HCT116 (cell line): Measurements from ENCODE around the gene BOLA3. TPM values are rescaled to one million over a fixed set of nuclear protein-coding genes. Genes with fewer than 3 reads are reported as not detected.
A peak's percentile ranks its signal among the peaks of the same experiment; 100 is the strongest.

ENCODE experiments used
- ATAC-seq: fragments of 200-7000 bp; cut with Tn5 transposase; 2 replicates; pipeline ENCODE4 v1.9.1; 2020; ENCODE audit warnings: mild to moderate bottlenecking, moderate library complexity
- BruUV-seq: library from RNA; stranded (reverse); fragments of 400-500 nt; replicated peaks from 2 replicates; lab custom pipeline; 2021; lab: Mats Ljungman, UMichigan
- CTCF ChIA-PET: fragments of 300-600 bp; sonication (Branson Sonifier 250); formaldehyde crosslinking; loops from one replicate; lab custom pipeline; 2021; ENCODE audit warnings: antibody characterized with exemption; lab: Charles Lee
- POLR2A ChIA-PET: fragments of 300-600, 350-600 bp; sonication (Branson Sonifier 250); formaldehyde crosslinking; loops from one replicate; lab custom pipeline; 2021; ENCODE audit warnings: antibody characterized with exemption; lab: Charles Lee
- RAD21 ChIA-PET, 2 experiments: fragments of 300-600 bp; sonication (Branson Sonifier 250); formaldehyde crosslinking; loops; one replicate each; lab custom pipeline; 2023; ENCODE audit warnings: low total read pairs in 2 of 2; ENCODE audit not compliant: uncharacterized antibody in 2 of 2, unreplicated experiment in 2 of 2, low non-redundant PET in 1 of 2; lab: Charles Lee
- DNase-seq: peaks from one replicate; pipeline ENCODE4 v3.0.0-alpha.2; 2010; ENCODE audit warnings: low read depth, low spot score
- H2AFZ ChIP-seq: fragments of 200-600 bp; shearing (Covaris generic), sonication (generic); 2 replicates; pipeline ENCODE4 v1.6.1; 2017; ENCODE audit warnings: low read depth, mixed run types, mixed read lengths, antibody characterized with exemption, low read length; ENCODE audit not compliant: poor library complexity, severe bottlenecking
- H3K27ac ChIP-seq: 2 replicates; pipeline ENCODE4 v1.5.1; 2012; ENCODE audit warnings: low read depth, low read length
- H3K27me3 ChIP-seq: fragments of 200-600 bp; sonication (generic); 2 replicates; pipeline ENCODE4 v1.6.1; 2016; ENCODE audit warnings: mixed run types, low read length, mixed read lengths; ENCODE audit not compliant: insufficient read depth
- H3K36me3 ChIP-seq, 2 experiments: fragments of 200-500 bp in 1 of 2; fragments of 200-600 bp in 1 of 2; sonication (Bioruptor generic) in 1 of 2; sonication (generic) in 1 of 2; 2 replicates each; pipeline versions ENCODE4 v1.5.1 to v1.6.1; 2014 to 2016; ENCODE audit warnings: low read length in 2 of 2, inconsistent platforms in 1 of 2, mixed read lengths in 1 of 2, mixed run types in 1 of 2; ENCODE audit not compliant: insufficient read depth in 2 of 2, control insufficient read depth in 1 of 2
- H3K4me1 ChIP-seq, 2 experiments: fragments of 200-600 bp in 1 of 2; sonication (generic) in 1 of 2; 2 replicates each; pipeline versions ENCODE4 v1.5.1 to v1.6.1; 2012 to 2017; ENCODE audit warnings: low read length in 2 of 2, inconsistent platforms in 1 of 2, mild to moderate bottlenecking in 1 of 2, mixed read lengths in 1 of 2, mixed run types in 1 of 2, moderate library complexity in 1 of 2; ENCODE audit not compliant: insufficient read depth in 2 of 2, control insufficient read depth in 1 of 2
- H3K4me2 ChIP-seq: fragments of 200-600 bp; sonication (generic); 2 replicates; pipeline ENCODE4 v1.6.1; 2017; ENCODE audit warnings: mixed run types, low read length, mixed read lengths
- H3K4me3 ChIP-seq, 2 experiments: fragments of 200-600 bp in 1 of 2; sonication (generic) in 1 of 2; replicated peaks in 1 of 2; 2 replicates each; pipeline ENCODE4 v1.5.1; 2011 to 2016; ENCODE audit warnings: low read length in 2 of 2, control low read depth in 1 of 2, low read depth in 1 of 2, mild to moderate bottlenecking in 1 of 2, mixed read lengths in 1 of 2, mixed run types in 1 of 2
- H3K79me2 ChIP-seq: fragments of 200-600 bp; sonication (generic); 2 replicates; pipeline ENCODE4 v1.6.1; 2017; ENCODE audit warnings: mild to moderate bottlenecking, mixed run types, low read length, moderate library complexity, mixed read lengths; ENCODE audit not compliant: insufficient read depth
- H3K9ac ChIP-seq: fragments of 200-600 bp; sonication (generic); 2 replicates; pipeline ENCODE4 v1.6.1; 2016; ENCODE audit warnings: low read length, mixed read lengths
- H3K9me2 ChIP-seq: fragments of 200-600 bp; sonication (generic), shearing (Covaris generic); 2 replicates; pipeline ENCODE4 v1.6.1; 2017; ENCODE audit warnings: mixed run types, mild to moderate bottlenecking, moderate library complexity; ENCODE audit not compliant: insufficient read depth
- H3K9me3 ChIP-seq, 2 experiments: fragments of 200-500 bp in 1 of 2; fragments of 200-600 bp in 1 of 2; sonication (Bioruptor generic) in 1 of 2; sonication (generic) in 1 of 2; 2 replicates each; pipeline ENCODE4 v1.6.1; 2014 to 2017; ENCODE audit warnings: low read length in 2 of 2, mixed read lengths in 2 of 2, inconsistent platforms in 1 of 2, low read depth in 1 of 2, mild to moderate bottlenecking in 1 of 2, mixed run types in 1 of 2, moderate library complexity in 1 of 2; ENCODE audit not compliant: control insufficient read depth in 1 of 2, insufficient read depth in 1 of 2
- H4K20me1 ChIP-seq: fragments of 200-600 bp; sonication (generic), shearing (Covaris generic); 2 replicates; pipeline ENCODE4 v1.6.1; 2017; ENCODE audit warnings: mixed run types, mild to moderate bottlenecking, moderate library complexity; ENCODE audit not compliant: insufficient read depth
- CEBPB ChIP-seq: IDR thresholded peaks from 2 replicates; pipeline ENCODE4 v1.6.1; 2012; ENCODE audit warnings: low read depth
- MAX ChIP-seq: IDR thresholded peaks from 2 replicates; pipeline ENCODE4 v1.6.1; 2012
- POLR2A ChIP-seq: IDR thresholded peaks from 2 replicates; pipeline ENCODE4 v1.7.0; 2011; ENCODE audit warnings: borderline replicate concordance; ENCODE audit not compliant: insufficient read depth, insufficient read length; ENCODE audit errors: extremely low read depth
- RAD21 ChIP-seq: IDR thresholded peaks from 2 replicates; pipeline ENCODE4 v1.6.1; 2012; ENCODE audit warnings: low read depth, mild to moderate bottlenecking
- SIN3A ChIP-seq: IDR thresholded peaks from 2 replicates; pipeline ENCODE4 v1.6.1; 2012; ENCODE audit warnings: low read depth
- SP1 ChIP-seq: IDR thresholded peaks from 2 replicates; pipeline ENCODE4 v1.6.1; 2012; ENCODE audit warnings: low read depth
- ZNF274 ChIP-seq: fragments of 200-500 bp; sonication (Bioruptor generic); IDR thresholded peaks from 2 replicates; pipeline ENCODE4 v1.6.1; 2014; ENCODE audit warnings: mild to moderate bottlenecking, low read depth, low read length, inconsistent platforms
- intact Hi-C: fragments of 100-400 bp; cut with micrococcal nuclease; formaldehyde crosslinking; loops from 2 replicates; pipeline ENCODE4 v1.10.0; 2022
- total RNA-seq: library from RNA; stranded (reverse); gene quantifications from one replicate; pipeline ENCODE4 v1.2.1, GENCODE V29; 2021; ENCODE audit not compliant: unreplicated experiment

BOLA3 gene
- total RNA-seq, 1 experiment from 2014 or later, result 62.9 TPM

DNA sequence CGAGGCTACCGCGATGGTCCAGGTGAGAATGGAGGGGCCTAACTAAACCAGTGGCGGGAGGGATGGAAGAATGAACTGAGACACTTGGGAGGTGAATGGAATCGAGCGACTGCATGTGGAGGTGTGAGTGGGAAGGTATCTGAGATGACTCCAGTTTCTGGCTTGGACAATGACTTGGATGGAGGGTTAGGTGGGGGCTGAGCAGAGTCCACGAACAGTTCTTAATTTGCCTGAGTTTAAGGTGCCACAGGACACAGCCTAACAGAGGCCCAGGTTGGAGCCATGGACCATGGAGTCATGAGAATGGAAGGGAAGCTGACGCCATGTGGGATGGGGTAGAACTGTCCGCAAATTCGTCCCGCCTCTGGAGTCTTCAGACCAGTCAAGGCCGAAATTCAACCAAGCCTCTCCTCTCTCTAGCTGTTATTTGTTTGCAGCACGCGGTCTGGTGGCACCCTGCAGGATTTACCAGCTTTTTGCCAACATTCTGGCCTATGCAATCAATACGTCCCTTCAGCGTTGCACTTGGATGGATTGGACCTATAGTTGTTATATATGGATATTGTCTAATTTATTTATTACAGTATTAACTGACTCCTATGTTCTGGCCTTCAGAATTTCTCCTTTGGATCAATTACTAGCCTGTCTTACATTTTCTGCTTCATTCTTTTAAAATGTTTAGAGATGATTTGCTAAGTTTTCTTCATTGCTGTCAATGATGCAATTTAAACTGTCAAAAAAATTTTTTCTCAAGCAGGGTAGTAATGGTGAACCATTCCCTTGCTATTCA is 940 bp upstream of the BOLA3 start:
- BruUV-seq, result no TSS peak
- CTCF ChIA-PET, result interaction anchor here (0.6 to 1.0 kb wide), 2 partner anchors 10 to 325 kb away, joined by 3 to 6 read pairs; no protein-coding TSS in a partner anchor
- RAD21 ChIA-PET, result no interaction called here
- Histone ChIP-seq H4K20me1 (no peaks in the 10 kb centered on the region), H3K9ac (no peak overlapping the region), H3K4me1 (peaks cover 5 to 17% of the 10 kb centered on the region in 2 experiments; a peak in 3 of 4 replicates), H3K9me2 (no peaks in the 10 kb centered on the region), H3K27ac (peak overlapping the region; percentile 27; the same call in 1 of the 2 replicates), H3K79me2 (peaks cover 16% of the 10 kb centered on the region), H3K9me3 (no peaks in the 10 kb centered on the region), H3K4me3 (peak overlapping the region in 1 of 2 experiments; percentile 79; a peak in 2 of 4 replicates), H3K4me2 (peak overlapping the region; percentile 84), H3K27me3 (no peaks in the 10 kb centered on the region), H3K36me3 (peaks cover 0 to 12% of the 10 kb centered on the region in 2 experiments; a peak in 2 of 4 replicates), H2AFZ (no peak overlapping the region)
- intact Hi-C loops, result loop anchor here (5.0 kb wide), 1 partner anchor 311 kb away; no protein-coding TSS in a partner anchor
- POLR2A ChIA-PET, result no interaction called here
- no peak; the same call in 1 of the 2 replicates for ATAC-seq
- no peak for DNase-seq
- TF ChIP-seq MAX (no peak), SIN3A (no peak), CEBPB (no peak), SP1 (no peak), POLR2A (no peak), ZNF274 (no peak), RAD21 (no peak)
